MCF 10A (cell line): ENCODE measurements around the gene AMFR. TPM values are rescaled to one million over a fixed set of nuclear protein-coding genes. Genes with fewer than 3 reads are reported as not detected.

Source experiments
- BruUV-seq: library from RNA; stranded (reverse); fragments of 400-500 nt; replicated peaks from 2 replicates; lab custom pipeline; 2021; lab: Mats Ljungman, UMichigan
- CTCF ChIA-PET: fragments of 300-600 bp; sonication (Branson Sonifier 250); formaldehyde crosslinking; extraction: SDS; loops from one replicate; lab custom pipeline; 2021; ENCODE audit warnings: antibody characterized with exemption, inconsistent platforms; lab: Yijun Ruan, JAX
- POLR2A ChIA-PET: fragments of 300-600, 350-650 bp; sonication (Branson Sonifier 250); formaldehyde crosslinking; extraction: SDS; loops from one replicate; lab custom pipeline; 2020; ENCODE audit warnings: antibody characterized with exemption, inconsistent platforms; lab: Yijun Ruan, JAX
- DNase-seq: peaks from one replicate; pipeline ENCODE4 v3.0.0-alpha.2; 2018; ENCODE audit not compliant: unreplicated experiment
- H3K27ac Mint-ChIP-seq: one replicate; pipeline ENCODE4 v1.8.0; 2022; ENCODE audit warnings: mild to moderate bottlenecking, low read depth, mixed read lengths; ENCODE audit not compliant: unreplicated experiment
- H3K27me3 Mint-ChIP-seq: one replicate; pipeline ENCODE4 v1.8.0; 2022; ENCODE audit warnings: mixed read lengths; ENCODE audit not compliant: insufficient read depth, unreplicated experiment
- H3K36me3 Mint-ChIP-seq: one replicate; pipeline ENCODE4 v1.8.0; 2022; ENCODE audit warnings: mild to moderate bottlenecking, moderate library complexity, mixed read lengths; ENCODE audit not compliant: insufficient read depth, unreplicated experiment
- H3K4me1 Mint-ChIP-seq: one replicate; pipeline ENCODE4 v1.8.0; 2022; ENCODE audit warnings: mixed read lengths; ENCODE audit not compliant: insufficient read depth, unreplicated experiment
- H3K4me3 Mint-ChIP-seq: one replicate; pipeline ENCODE4 v1.8.0; 2022; ENCODE audit warnings: mild to moderate bottlenecking, moderate library complexity, mixed read lengths; ENCODE audit not compliant: unreplicated experiment
- H3K9me3 Mint-ChIP-seq: one replicate; pipeline ENCODE4 v1.8.0; 2022; ENCODE audit warnings: mixed read lengths; ENCODE audit not compliant: unreplicated experiment
- intact Hi-C: fragments of 100-400 bp; cut with micrococcal nuclease; formaldehyde crosslinking; loops from 2 replicates; pipeline ENCODE4 v1.14.1; 2022
- total RNA-seq: library from RNA; stranded (reverse); gene quantifications from 2 replicates; pipeline ENCODE4 v1.2.3, GENCODE V29; 2022
- TF ChIP-seq, protein P1 (sequence below): fragments of 200-600 bp; IDR thresholded peaks from one replicate; pipeline ENCODE4 v1.8.0; 2022; ENCODE audit warnings: antibody characterized with exemption, mild to moderate bottlenecking; ENCODE audit not compliant: unreplicated experiment

AMFR gene
- total RNA-seq, 1 experiment from 2014 or later, result 97.2 TPM

DNA sequence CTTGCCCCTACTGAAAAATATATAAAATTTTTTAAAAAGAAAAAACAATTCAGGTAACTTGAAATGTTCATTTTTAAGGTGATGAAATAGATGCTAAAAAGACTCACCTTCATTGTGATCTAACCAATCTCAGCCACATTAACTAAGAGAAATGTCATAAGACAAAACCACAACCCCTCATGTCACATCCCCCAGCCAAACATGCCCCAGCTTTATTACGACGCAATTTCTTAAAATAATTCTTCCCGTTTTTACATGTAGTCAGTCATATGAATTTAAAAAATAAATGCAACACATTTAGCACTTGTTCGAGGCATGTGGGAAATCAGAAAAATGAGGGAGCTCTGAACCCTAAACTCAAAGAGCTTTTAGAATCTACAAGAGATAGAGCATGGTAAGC, 9.5 kb downstream of the AMFR start:
- CTCF ChIA-PET, result no interaction called here
- Mint-ChIP-seq H3K36me3 (peaks cover 26% of the 10 kb centered on the region), H3K4me1 (peaks cover 13% of the 10 kb centered on the region), H3K4me3 (no peak overlapping the region), H3K27ac (no peak overlapping the region), H3K27me3 (no peaks in the 10 kb centered on the region), H3K9me3 (no peaks in the 10 kb centered on the region)
- DNase-seq, result no peak
- BruUV-seq, result no TSS peak
- POLR2A ChIA-PET, result interaction anchor here (1.1 to 1.5 kb wide), 2 partner anchors 9 to 211 kb away, joined by 3 to 4 read pairs; no protein-coding TSS in a partner anchor
- intact Hi-C loops, result no loop called here
- TF ChIP-seq, protein P1, sequence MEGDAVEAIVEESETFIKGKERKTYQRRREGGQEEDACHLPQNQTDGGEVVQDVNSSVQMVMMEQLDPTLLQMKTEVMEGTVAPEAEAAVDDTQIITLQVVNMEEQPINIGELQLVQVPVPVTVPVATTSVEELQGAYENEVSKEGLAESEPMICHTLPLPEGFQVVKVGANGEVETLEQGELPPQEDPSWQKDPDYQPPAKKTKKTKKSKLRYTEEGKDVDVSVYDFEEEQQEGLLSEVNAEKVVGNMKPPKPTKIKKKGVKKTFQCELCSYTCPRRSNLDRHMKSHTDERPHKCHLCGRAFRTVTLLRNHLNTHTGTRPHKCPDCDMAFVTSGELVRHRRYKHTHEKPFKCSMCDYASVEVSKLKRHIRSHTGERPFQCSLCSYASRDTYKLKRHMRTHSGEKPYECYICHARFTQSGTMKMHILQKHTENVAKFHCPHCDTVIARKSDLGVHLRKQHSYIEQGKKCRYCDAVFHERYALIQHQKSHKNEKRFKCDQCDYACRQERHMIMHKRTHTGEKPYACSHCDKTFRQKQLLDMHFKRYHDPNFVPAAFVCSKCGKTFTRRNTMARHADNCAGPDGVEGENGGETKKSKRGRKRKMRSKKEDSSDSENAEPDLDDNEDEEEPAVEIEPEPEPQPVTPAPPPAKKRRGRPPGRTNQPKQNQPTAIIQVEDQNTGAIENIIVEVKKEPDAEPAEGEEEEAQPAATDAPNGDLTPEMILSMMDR, result no peak

DNA sequence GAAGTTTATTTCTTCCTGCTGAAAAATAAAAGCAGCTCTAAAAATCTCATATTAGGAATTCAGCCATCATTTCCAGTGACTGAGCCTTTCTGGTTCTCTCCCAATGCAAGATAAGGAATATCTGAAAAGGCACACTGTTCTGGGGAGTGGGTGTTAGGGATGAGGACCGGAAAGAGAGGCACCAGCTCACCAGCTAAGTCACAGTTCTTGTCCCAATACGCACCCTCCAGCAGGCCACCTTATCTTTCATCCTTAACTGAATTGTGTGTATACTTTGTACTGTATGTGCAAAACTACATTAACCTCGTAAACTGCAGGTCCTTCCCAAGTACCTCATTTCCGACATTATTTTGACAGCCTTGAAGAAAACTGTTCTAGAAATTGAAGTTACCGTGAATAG, 11.0 kb downstream of the AMFR start:
- Mint-ChIP-seq H3K36me3 (peaks cover 26% of the 10 kb centered on the region), H3K27me3 (no peaks in the 10 kb centered on the region), H3K4me1 (peaks cover 8% of the 10 kb centered on the region), H3K4me3 (no peak overlapping the region), H3K27ac (no peak overlapping the region), H3K9me3 (no peaks in the 10 kb centered on the region)
- DNase-seq, result no peak
- CTCF ChIA-PET, result interaction anchor here (0.5 to 0.7 kb wide), 2 partner anchors 15 to 288 kb away, joined by 3 read pairs; no protein-coding TSS in a partner anchor
- POLR2A ChIA-PET, result no interaction called here
- TF ChIP-seq, protein P1, result no peak
- BruUV-seq, result no TSS peak
- intact Hi-C loops, result no loop called here

DNA sequence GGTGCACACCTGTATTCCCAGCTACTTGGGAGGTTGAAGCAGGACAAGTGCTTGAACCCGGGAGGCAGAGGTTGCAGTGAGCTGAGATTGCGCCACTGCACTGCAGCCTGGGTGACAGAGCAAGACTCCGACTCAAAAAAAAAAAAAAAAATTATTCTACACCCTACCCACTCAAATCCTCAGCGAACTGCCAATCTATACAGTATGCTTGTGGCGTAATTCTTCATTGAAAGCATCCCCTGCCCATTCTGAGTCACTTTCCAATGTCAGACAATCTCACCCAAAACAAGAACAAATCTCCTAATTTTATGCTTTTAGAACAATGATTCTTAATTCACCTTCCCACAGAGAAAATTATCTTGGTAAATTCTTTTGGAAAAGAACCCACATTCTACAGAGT, 12.0 kb downstream of the AMFR start:
- Mint-ChIP-seq H3K36me3 (peaks cover 22% of the 10 kb centered on the region), H3K4me3 (no peak overlapping the region), H3K27ac (no peak overlapping the region), H3K27me3 (no peaks in the 10 kb centered on the region), H3K4me1 (peaks cover 18% of the 10 kb centered on the region), H3K9me3 (no peaks in the 10 kb centered on the region)
- TF ChIP-seq, protein P1, result no peak
- POLR2A ChIA-PET, result interaction anchor here (0.8 kb wide), 1 partner anchor 855 kb away, joined by 3 read pairs; no protein-coding TSS in a partner anchor
- CTCF ChIA-PET, result no interaction called here
- peak; percentile 37 for DNase-seq
- TSS peak; percentile 18 for BruUV-seq
- intact Hi-C loops, result no loop called here

DNA sequence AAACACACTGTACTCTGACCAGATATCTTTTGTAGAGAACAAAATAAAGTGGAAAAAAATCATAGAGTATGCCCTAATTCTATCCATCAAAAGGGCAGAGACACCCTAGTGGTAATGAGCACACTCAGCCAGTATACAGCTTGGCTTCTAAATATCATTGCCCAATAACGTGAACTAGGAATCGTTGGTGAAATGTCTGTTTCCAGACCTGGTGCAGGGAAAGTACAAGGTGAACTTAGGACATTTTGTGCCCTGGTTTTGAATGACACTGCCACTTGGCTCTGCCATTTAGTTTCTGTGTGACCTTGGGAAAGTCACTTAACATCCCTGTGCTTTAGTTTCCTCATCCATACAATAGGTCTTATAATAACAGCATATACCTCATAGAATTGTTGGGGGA, 13.7 kb downstream of the AMFR start:
- CTCF ChIA-PET, result interaction anchor here (1.4 kb wide), 1 partner anchor 33 kb away, joined by 3 read pairs; no protein-coding TSS in a partner anchor
- Mint-ChIP-seq H3K4me1 (peaks cover 20% of the 10 kb centered on the region), H3K27me3 (no peaks in the 10 kb centered on the region), H3K9me3 (no peaks in the 10 kb centered on the region), H3K4me3 (no peak overlapping the region), H3K36me3 (peaks cover 34% of the 10 kb centered on the region), H3K27ac (no peak overlapping the region)
- TF ChIP-seq, protein P1, result no peak
- intact Hi-C loops, result no loop called here
- DNase-seq, result no peak
- POLR2A ChIA-PET, result interaction anchor here (0.6 to 1.3 kb wide), 4 partner anchors 12 to 290 kb away, joined by 3 read pairs; partner anchors contain the start of gene MT1E
- BruUV-seq, result TSS peak; percentile 5
